H4 (cell line): ENCODE data around the gene COL13A1. TPM values are rescaled to one million over a fixed set of nuclear protein-coding genes. Genes with fewer than 3 reads are reported as not detected.

Experiments
- DNase-seq: peaks from one replicate; pipeline ENCODE4 v3.0.0-alpha.2; 2015; ENCODE audit warnings: low spot score
- total RNA-seq: library from RNA; depleted of rRNA; stranded (reverse); fragments of >200 nt; shearing (Covaris generic); gene quantifications from 2 replicates; pipeline ENCODE4 v1.2.3, GENCODE V29; 2014

Gene COL13A1
- total RNA-seq, 1 experiment from 2014 or later: 0.50 TPM

- no peak for DNase-seq
Measured at GRCh38 chr10:69906425-69906824, 104.7 kb downstream of the COL13A1 start.

GRCh38 chr10:69907517-69907916, 105.8 kb downstream of the COL13A1 start:
- DNase-seq: no peak

DNA sequence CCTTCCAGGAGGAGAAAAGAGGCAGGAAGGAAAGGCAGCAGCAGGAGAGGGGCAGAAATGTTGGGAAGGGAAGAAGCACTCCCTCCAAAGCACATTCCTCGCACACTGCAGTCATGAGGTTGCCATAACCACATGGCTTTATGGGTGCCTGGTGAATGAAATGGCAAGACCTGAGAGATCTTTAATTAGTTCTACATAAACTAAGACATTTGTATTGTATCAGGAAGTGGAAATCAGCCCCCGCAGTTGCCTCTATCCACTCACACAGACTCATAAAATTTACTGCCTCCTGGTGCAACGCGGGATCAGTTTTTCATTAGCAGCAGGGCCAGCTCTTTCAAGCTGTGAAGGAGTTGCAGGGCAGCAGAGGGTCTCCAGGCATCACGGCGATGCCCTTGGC, 106.4 kb downstream of the COL13A1 start:
- no peak for DNase-seq

GRCh38 chr10:69910561-69910960, 108.9 kb downstream of the COL13A1 start:
- DNase-seq: no peak

- DNase-seq: no peak
Measured at GRCh38 chr10:69911613-69912528, 110.2 kb downstream of the COL13A1 start.

- no peak for DNase-seq
Measured at GRCh38 chr10:69912589-69912988, 110.9 kb downstream of the COL13A1 start.

GRCh38 chr10:69913606-69914382, 112.1 kb downstream of the COL13A1 start:
- no peak for DNase-seq

- DNase-seq: peak; percentile 45
Measured at GRCh38 chr10:69914398-69915214, 112.9 kb downstream of the COL13A1 start.

DNA sequence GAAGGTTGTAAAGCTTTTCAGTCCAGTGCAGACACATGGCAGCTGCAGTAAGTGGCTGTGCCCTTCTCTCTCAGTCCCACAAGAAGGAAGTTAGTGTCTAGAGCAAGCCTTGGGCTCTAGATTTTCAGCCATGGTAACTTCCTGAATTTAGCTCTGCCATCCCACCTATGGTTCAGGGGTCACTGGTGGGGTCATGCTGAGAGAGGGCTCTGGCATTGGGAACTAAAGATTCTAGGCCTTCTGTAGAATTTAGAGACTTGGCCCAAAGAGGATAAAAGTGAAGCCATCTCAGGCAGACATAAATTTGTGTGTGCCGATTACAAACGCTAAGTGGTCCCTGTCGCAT, 113.5 kb downstream of the COL13A1 start:
- no peak for DNase-seq

- DNase-seq: no peak
Measured at GRCh38 chr10:69916118-69916517, 114.4 kb downstream of the COL13A1 start.

DNA sequence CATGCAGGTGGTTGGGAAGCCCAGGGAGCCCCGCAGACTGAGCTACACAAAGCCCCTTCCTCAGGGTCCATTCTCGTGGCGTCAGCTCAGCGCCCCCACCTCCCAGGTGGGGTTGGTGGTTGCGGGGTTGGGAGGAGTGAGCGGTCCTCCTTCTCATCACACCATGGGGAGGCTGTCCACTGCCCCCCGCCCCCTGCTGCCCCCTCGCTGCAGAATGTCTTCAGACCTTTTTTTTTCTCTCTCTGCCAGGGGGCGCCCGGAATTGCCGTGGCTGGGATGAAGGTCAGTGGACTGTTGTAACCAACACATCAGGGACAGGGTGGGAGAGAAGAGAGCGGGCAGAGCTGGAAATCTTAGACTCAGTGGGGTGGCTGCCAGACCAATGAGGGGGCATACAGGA, 116.3 kb downstream of the COL13A1 start:
- DNase-seq: no peak

GRCh38 chr10:69919250-69919649, 117.5 kb downstream of the COL13A1 start:
- DNase-seq: no peak

DNA sequence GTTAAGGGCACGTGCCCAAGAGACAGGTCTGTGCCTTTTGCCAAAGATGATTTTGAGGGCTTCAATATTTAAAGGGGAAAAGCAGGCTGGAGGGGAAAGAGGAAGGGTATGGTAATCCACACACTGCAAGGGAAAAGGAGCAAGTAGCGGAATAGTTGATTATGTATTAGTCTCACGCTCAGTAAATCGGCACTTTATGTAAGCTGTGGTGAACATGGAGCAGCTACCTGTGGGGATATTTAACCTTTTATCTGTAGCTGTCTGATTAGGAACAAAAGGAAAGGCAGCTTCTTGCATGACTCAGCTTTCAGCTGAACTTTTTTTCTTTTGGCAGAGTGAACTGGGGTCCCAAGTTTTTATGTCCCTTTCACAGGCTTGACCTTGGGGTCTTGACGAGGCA, 123.4 kb downstream of the COL13A1 start:
- DNase-seq: no peak

DNA sequence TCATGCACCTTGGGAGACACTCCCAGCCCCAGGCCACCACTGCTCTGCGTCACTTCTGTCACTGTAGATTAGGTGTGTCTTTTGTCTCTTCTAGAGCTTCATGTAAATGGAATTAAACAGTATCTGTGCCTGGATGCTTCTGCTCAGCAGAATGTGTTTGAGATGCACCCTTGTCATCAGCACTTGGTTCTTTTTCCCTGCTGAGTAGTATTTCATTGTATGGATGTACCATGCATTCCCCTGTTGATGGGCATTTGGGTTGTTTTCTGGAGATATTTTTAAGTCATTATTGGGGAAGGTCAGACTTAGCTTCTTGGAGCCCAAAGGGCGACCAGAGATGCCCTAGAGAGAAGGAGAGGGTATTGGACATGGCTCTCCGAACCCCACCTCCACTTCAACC, 126.6 kb downstream of the COL13A1 start:
- no peak for DNase-seq

GRCh38 chr10:69929575-69929974, 127.9 kb downstream of the COL13A1 start:
- DNase-seq: no peak

GRCh38 chr10:69934768-69935167, 133.1 kb downstream of the COL13A1 start:
- DNase-seq: no peak

GRCh38 chr10:69936091-69936490, 134.4 kb downstream of the COL13A1 start:
- DNase-seq: no peak

- DNase-seq: no peak
Measured at GRCh38 chr10:69938541-69938991, 136.9 kb downstream of the COL13A1 start.

GRCh38 chr10:69939061-69939460, 137.4 kb downstream of the COL13A1 start:
- DNase-seq: no peak

DNA sequence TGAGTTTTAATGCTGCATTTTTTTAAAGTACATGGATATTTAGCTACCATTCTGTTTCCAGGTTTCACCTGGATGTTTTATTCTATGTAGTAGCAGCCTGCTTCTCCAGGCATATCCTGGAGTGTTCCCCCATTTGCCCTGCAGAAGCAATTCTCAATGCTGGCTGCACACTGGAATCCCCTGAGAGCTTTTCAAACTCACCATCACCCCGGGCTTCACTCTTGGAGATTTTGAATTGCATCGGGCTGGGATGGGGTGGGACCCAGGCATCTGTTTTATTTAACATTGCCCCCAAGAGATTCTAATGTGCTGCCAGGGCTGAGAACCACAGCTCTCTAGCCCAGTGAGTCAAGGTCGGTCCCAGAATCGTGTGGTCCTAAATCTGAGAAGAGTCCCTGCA, 137.8 kb downstream of the COL13A1 start:
- DNase-seq: no peak

DNA sequence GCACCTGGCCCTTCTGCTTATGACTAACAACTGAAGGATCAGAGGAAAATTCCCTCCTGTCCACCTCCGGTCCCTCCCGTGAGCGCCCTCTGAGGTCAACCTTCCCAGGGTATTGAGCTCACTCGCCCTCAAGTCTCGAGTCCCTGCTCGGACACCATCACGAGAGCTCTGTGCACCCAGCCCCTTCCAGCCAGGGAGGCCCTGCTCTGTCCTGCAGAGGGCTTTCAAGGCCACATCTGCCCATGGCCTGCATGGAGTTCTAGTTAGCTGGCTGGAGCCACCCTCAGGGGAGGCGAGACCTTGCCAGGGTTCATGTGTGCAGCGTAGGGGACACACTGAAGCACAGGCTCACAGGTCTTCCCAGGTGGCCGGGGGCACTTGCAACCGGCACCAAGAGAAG, 140.0 kb downstream of the COL13A1 start:
- no peak for DNase-seq

DNA sequence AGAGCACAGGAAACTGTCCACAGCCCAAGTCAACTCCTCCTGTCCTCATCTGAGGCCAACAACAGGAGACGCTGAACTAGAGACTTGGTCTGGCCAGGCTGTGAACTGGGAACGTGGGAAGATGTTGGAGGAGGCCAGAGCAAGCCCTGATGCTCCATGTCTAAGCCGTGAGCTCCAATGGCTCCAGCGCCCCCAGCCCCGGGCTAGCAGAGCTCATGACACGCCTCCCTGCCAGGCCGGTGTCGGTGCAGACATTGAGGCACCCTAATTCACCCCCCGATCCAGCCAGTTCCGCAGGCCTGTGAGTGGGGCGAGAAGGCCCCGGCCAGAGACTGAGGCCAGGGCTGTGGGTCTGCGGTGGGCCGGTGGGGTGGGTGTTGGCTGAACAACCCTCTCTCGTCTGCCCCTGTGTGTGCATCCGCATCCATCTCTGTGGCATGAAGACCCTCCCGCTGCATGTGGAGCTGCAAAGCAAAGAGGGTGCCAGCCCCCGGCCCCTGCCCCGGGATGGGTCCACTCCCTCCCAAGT, 141.7 kb downstream of the COL13A1 start:
- DNase-seq: no peak
